ENCODE measurements around the gene AGBL4. TPM values are rescaled to one million over a fixed set of nuclear protein-coding genes. Genes with fewer than 3 reads are reported as not detected.
"Not testable (repeated sequence)": the region's sequence is repeated elsewhere in the genome, so short reads cannot be mapped to it uniquely, and the experiment has no call there.

The AGBL4 gene
- total and polyA plus RNA-seq, 2 experiments from 2014 or later: not detected

DNA sequence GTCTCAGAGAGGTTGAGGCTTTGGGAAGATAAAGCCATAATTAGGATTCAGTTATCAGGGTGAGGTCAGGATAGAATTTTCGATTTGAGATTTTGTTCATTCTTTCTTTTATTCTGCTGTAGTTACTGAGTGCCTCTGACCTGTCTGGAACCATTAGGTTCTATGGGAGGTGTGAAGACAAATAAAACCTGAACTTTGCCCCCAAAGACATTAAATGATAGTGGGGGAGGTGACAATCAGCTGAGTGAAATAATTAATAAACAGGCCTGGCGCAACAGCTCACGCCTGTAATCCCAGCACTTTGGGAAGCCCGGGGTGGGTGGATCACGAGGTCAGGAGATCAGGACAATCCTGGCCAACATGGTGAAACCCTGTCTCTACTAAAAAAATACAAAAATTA lies 1496.7 kb downstream of the AGBL4 start:
- Histone ChIP-seq H3K36me3 (ENCODE audit: low read depth) (no peaks in the 10 kb centered on the region), H2AFZ (no peak overlapping the region), H3K9ac (no peak overlapping the region), H3K4me2 (ENCODE audit: unreplicated experiment) (no peak overlapping the region), H3F3A (ENCODE audit: insufficient read depth) (no peaks in the 10 kb centered on the region), H3K9me2 (ENCODE audit: insufficient read depth) (no peaks in the 10 kb centered on the region), H3K79me2 (ENCODE audit: insufficient read depth) (no peaks in the 10 kb centered on the region), H3K4me3 (no peak overlapping the region), H4K20me1 (ENCODE audit: insufficient read depth) (no peaks in the 10 kb centered on the region), H3K27me3 (replicated peaks; ENCODE audit: insufficient read depth) (peaks cover 13% of the 10 kb centered on the region; the same call in 1 of the 2 replicates), H3K27ac (no peak overlapping the region), H3K9me3 (ENCODE audit: low read depth) (no peaks in the 10 kb centered on the region), H3K4me1 (ENCODE audit: insufficient read depth) (no peaks in the 10 kb centered on the region)
- in situ Hi-C loops (cut with MboI): no loop called here
- no peak for DNase-seq
- 22 to 25% methylated on average over 5 of the region's 5 CpGs for WGBS, 2 experiments (ENCODE audit: low coverage in 1 of 2, low lambda C conversion rate in 2 of 2, missing lambda C conversion rate in 2 of 2)
- TF ChIP-seq EZH2 (IDR thresholded peaks at IDR 0.05; ENCODE audit: insufficient read depth, poor library complexity, severe bottlenecking): no peak
- no peak for TF ChIP-seq EZH2phosphoT487 (IDR thresholded peaks at IDR 0.05; ENCODE audit: insufficient read depth, low read depth)

GRCh38 chr1:48526008-48526710 lies 1497.6 kb downstream of the AGBL4 start:
- no peaks in the 10 kb centered on the region for H4K20me1 ChIP-seq (ENCODE audit: insufficient read depth)
- H3K4me1 ChIP-seq (ENCODE audit: insufficient read depth): no peaks in the 10 kb centered on the region
- WGBS, 2 experiments (ENCODE audit: low coverage in 1 of 2, low lambda C conversion rate in 2 of 2, missing lambda C conversion rate in 2 of 2): 20 to 22% methylated on average over 4 of the region's 4 CpGs
- no peaks in the 10 kb centered on the region for H3K9me3 ChIP-seq (ENCODE audit: low read depth)
- no peaks in the 10 kb centered on the region for H3K9me2 ChIP-seq (ENCODE audit: insufficient read depth)
- H3K79me2 ChIP-seq (ENCODE audit: insufficient read depth): no peaks in the 10 kb centered on the region
- no peaks in the 10 kb centered on the region for H3F3A ChIP-seq (ENCODE audit: insufficient read depth)
- in situ Hi-C loops (cut with MboI): no loop called here
- H3K27me3 ChIP-seq (replicated peaks; ENCODE audit: insufficient read depth): peaks cover 13% of the 10 kb centered on the region; the same call in 1 of the 2 replicates
- H2AFZ ChIP-seq: no peak overlapping the region
- no peaks in the 10 kb centered on the region for H3K36me3 ChIP-seq (ENCODE audit: low read depth)
- no peak overlapping the region for H3K27ac ChIP-seq
- H3K4me3 ChIP-seq: no peak overlapping the region
- TF ChIP-seq EZH2 (IDR thresholded peaks at IDR 0.05; ENCODE audit: insufficient read depth, poor library complexity, severe bottlenecking) (no peak), EZH2phosphoT487 (IDR thresholded peaks at IDR 0.05; ENCODE audit: insufficient read depth, low read depth) (no peak)
- H3K9ac ChIP-seq: no peak overlapping the region
- H3K4me2 ChIP-seq (ENCODE audit: unreplicated experiment): no peak overlapping the region
- peak; percentile 45 for DNase-seq

DNA sequence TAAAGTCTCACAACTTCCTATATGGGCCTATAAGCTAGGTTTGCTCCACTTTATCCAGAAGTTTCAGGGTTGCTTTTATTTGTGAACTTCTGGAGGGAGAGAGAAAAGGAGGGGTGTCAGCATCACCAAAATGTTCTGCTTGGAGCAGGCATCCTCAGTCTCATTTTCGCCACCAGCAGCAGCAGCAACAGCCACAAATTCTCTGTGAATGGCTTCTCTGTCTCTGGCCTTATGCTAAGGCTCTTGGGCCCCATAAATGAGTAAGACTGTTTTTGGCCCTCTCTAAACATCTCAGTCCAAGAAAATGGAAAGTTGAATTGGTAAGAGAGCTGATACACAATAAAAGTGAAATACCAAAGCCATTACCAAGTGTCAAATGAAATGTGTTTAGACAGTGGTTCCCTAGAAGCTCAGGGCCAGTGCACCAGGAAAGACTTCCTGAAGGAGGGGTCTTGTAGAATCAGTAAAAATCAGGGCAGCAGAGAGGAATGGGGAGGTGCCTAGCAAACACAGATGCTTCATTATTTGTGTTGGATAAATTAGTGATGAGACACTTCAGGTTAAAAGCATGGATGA lies 1498.8 kb downstream of the AGBL4 start:
- no peaks in the 10 kb centered on the region for H3F3A ChIP-seq (ENCODE audit: insufficient read depth)
- in situ Hi-C loops (cut with MboI): no loop called here
- H3K27me3 ChIP-seq (replicated peaks; ENCODE audit: insufficient read depth): peaks cover 13% of the 10 kb centered on the region; the same call in 1 of the 2 replicates
- no peaks in the 10 kb centered on the region for H3K4me1 ChIP-seq (ENCODE audit: insufficient read depth)
- no peak overlapping the region for H3K27ac ChIP-seq
- H3K9me2 ChIP-seq (ENCODE audit: insufficient read depth): no peaks in the 10 kb centered on the region
- H3K36me3 ChIP-seq (ENCODE audit: low read depth): no peaks in the 10 kb centered on the region
- no peak overlapping the region for H3K9ac ChIP-seq
- no peaks in the 10 kb centered on the region for H3K79me2 ChIP-seq (ENCODE audit: insufficient read depth)
- H3K9me3 ChIP-seq (ENCODE audit: low read depth): no peaks in the 10 kb centered on the region
- no peak overlapping the region for H3K4me2 ChIP-seq (ENCODE audit: unreplicated experiment)
- H3K4me3 ChIP-seq: no peak overlapping the region
- H4K20me1 ChIP-seq (ENCODE audit: insufficient read depth): no peaks in the 10 kb centered on the region
- H2AFZ ChIP-seq: no peak overlapping the region
- no peak for TF ChIP-seq EZH2 (IDR thresholded peaks at IDR 0.05; ENCODE audit: insufficient read depth, poor library complexity, severe bottlenecking)
- TF ChIP-seq EZH2phosphoT487 (IDR thresholded peaks at IDR 0.05; ENCODE audit: insufficient read depth, low read depth): no peak
- 24 to 42% methylated on average over 1 of the region's 1 CpG for WGBS, 2 experiments (ENCODE audit: low coverage in 1 of 2, low lambda C conversion rate in 2 of 2, missing lambda C conversion rate in 2 of 2)
- DNase-seq: peak; percentile 7

GRCh38 chr1:48523558-48523957 lies 1500.2 kb downstream of the AGBL4 start:
- no peak overlapping the region for H3K4me3 ChIP-seq
- H3F3A ChIP-seq (ENCODE audit: insufficient read depth): no peaks in the 10 kb centered on the region
- TF ChIP-seq EZH2phosphoT487 (IDR thresholded peaks at IDR 0.05; ENCODE audit: insufficient read depth, low read depth): no peak
- TF ChIP-seq EZH2 (IDR thresholded peaks at IDR 0.05; ENCODE audit: insufficient read depth, poor library complexity, severe bottlenecking): no peak
- H3K36me3 ChIP-seq (ENCODE audit: low read depth): no peaks in the 10 kb centered on the region
- no peaks in the 10 kb centered on the region for H3K9me3 ChIP-seq (ENCODE audit: low read depth)
- WGBS, 2 experiments (ENCODE audit: low coverage in 1 of 2, low lambda C conversion rate in 2 of 2, missing lambda C conversion rate in 2 of 2): 25 to 28% methylated on average over 3 of the region's 3 CpGs
- DNase-seq: no peak
- in situ Hi-C loops (cut with MboI): no loop called here
- no peaks in the 10 kb centered on the region for H4K20me1 ChIP-seq (ENCODE audit: insufficient read depth)
- H2AFZ ChIP-seq: no peak overlapping the region
- H3K9ac ChIP-seq: no peak overlapping the region
- H3K27ac ChIP-seq: no peak overlapping the region
- no peaks in the 10 kb centered on the region for H3K4me1 ChIP-seq (ENCODE audit: insufficient read depth)
- H3K27me3 ChIP-seq (replicated peaks; ENCODE audit: insufficient read depth): peaks cover 13% of the 10 kb centered on the region; the same call in 1 of the 2 replicates
- H3K79me2 ChIP-seq (ENCODE audit: insufficient read depth): no peaks in the 10 kb centered on the region
- H3K4me2 ChIP-seq (ENCODE audit: unreplicated experiment): no peak overlapping the region
- no peaks in the 10 kb centered on the region for H3K9me2 ChIP-seq (ENCODE audit: insufficient read depth)

GRCh38 chr1:48519896-48520295 lies 1503.9 kb downstream of the AGBL4 start:
- H3K27ac ChIP-seq; H3K4me2 ChIP-seq (ENCODE audit: unreplicated experiment); H3K9ac ChIP-seq; H3K9me3 ChIP-seq (ENCODE audit: low read depth); H4K20me1 ChIP-seq (ENCODE audit: insufficient read depth); H3K4me1 ChIP-seq (ENCODE audit: insufficient read depth); DNase-seq; H3K79me2 ChIP-seq (ENCODE audit: insufficient read depth); H3F3A ChIP-seq (ENCODE audit: insufficient read depth); H2AFZ ChIP-seq; H3K4me3 ChIP-seq; H3K9me2 ChIP-seq (ENCODE audit: insufficient read depth); H3K27me3 ChIP-seq (replicated peaks; ENCODE audit: insufficient read depth); in situ Hi-C loops (cut with MboI); H3K36me3 ChIP-seq (ENCODE audit: low read depth): not testable (repeated sequence)
- WGBS, 2 experiments (ENCODE audit: low coverage in 1 of 2, low lambda C conversion rate in 2 of 2, missing lambda C conversion rate in 2 of 2): 49 to 64% methylated on average over 6 of the region's 6 CpGs

Measured in GM23248 (cell line).